Activated CD4-positive, alpha-beta memory T cell treated with anti-CD3 and anti-CD28 coated beads for 36 hours (primary cell): ENCODE measurements around the gene DDX46. TPM values are rescaled to one million over a fixed set of nuclear protein-coding genes. Genes with fewer than 3 reads are reported as not detected.
A peak's percentile ranks its signal among the peaks of the same experiment; 100 is the strongest.
"Not testable (repeated sequence)": the region's sequence is repeated elsewhere in the genome, so short reads cannot be mapped to it uniquely, and the experiment has no call there.

Source experiments
- CTCF ChIA-PET: fragments of 350-600 bp; sonication (Branson Sonifier 250); formaldehyde crosslinking; loops from one replicate; lab custom pipeline; 2021; ENCODE audit warnings: antibody characterized with exemption, inconsistent platforms; lab: Charles Lee
- POLR2A ChIA-PET: fragments of 350-600 bp; sonication (Branson Sonifier 250); formaldehyde crosslinking; loops from one replicate; lab custom pipeline; 2021; ENCODE audit warnings: antibody characterized with exemption; lab: Charles Lee
- DNase-seq: peaks from one replicate; pipeline ENCODE4 v3.0.0-alpha.2; 2020
- H3K27ac Mint-ChIP-seq: one replicate; pipeline ENCODE4 v1.8.0; 2021; ENCODE audit warnings: mixed read lengths
- H3K27me3 Mint-ChIP-seq: one replicate; pipeline ENCODE4 v1.8.0; 2021; ENCODE audit warnings: mixed read lengths
- H3K36me3 Mint-ChIP-seq: one replicate; pipeline ENCODE4 v1.8.0; 2021; ENCODE audit warnings: mixed read lengths
- H3K4me1 Mint-ChIP-seq: one replicate; pipeline ENCODE4 v1.8.0; 2021; ENCODE audit warnings: low read depth, mixed read lengths
- H3K4me3 Mint-ChIP-seq: one replicate; pipeline ENCODE4 v1.8.0; 2021; ENCODE audit warnings: mild to moderate bottlenecking, mixed read lengths
- H3K9me3 Mint-ChIP-seq: one replicate; pipeline ENCODE4 v1.8.0; 2021; ENCODE audit warnings: mixed read lengths
- intact Hi-C: fragments of 100-400 bp; cut with micrococcal nuclease; formaldehyde crosslinking; loops from one replicate; pipeline ENCODE4 v1.15.1; 2023
- total RNA-seq, 2 experiments: library from RNA; stranded (reverse); gene quantifications; one replicate each; pipeline ENCODE4 v1.2.3, GENCODE V29; 2021

Gene DDX46
- total RNA-seq, 2 experiments from 2014 or later: 67.4 to 68.0 TPM

DNA sequence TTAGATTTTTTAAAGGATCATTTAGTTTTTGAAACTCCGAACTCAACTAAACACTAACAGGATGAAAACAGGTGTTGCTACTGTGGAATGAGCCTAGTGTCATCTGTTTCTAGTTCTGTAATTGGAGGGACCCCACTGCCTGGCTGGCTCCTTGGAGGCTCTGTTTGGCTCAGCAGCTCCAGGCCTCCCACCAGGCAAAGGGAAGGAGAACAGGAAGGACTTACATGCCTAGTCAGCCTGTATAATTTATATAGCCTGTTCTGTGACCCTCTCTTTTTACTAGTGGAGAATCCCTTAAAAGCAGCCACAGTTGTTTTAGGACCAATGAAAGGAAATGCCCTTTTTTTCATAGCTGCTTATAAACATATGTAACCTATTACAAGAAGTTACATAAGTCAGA is 66.1 kb downstream of the DDX46 start:
- Mint-ChIP-seq H3K4me3 (no peak overlapping the region), H3K27ac (no peak overlapping the region), H3K36me3 (peaks cover 21% of the 10 kb centered on the region), H3K4me1 (no peaks in the 10 kb centered on the region), H3K9me3 (no peaks in the 10 kb centered on the region), H3K27me3 (no peaks in the 10 kb centered on the region)
- CTCF ChIA-PET: interaction anchor here (0.9 kb wide), 1 partner anchor 216 kb away, joined by 3 read pairs; no protein-coding TSS in a partner anchor
- intact Hi-C loops: no loop called here
- no peak for DNase-seq
- POLR2A ChIA-PET: no interaction called here

DNA sequence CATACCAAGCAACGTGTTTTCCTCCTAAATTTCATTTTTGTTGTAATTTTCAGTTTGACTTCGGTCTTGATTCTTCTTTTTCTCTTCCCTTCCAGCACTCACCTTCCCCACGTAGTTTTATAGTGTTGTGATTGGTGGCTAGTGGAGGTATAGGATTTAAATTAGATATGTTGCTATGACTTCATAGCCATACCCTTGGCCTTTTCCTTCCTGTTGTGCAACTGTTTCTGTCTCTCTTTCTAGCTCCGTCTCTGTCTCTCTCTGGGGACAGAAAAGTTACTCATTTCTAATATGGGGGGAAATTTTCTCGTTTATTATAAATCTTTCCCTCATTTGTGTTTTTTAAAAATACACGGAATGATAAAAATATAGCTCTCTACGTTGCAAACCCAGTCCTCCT is 66.6 kb downstream of the DDX46 start:
- ChIA-PET CTCF (interaction anchor here (0.9 to 1.5 kb wide), 2 partner anchors 79 to 217 kb away, joined by 3 to 5 read pairs; partner anchors contain the start of gene PCBD2), POLR2A (no interaction called here)
- intact Hi-C loops: no loop called here
- no peak overlapping the region for H3K4me3 Mint-ChIP-seq
- no peaks in the 10 kb centered on the region for H3K4me1 Mint-ChIP-seq
- no peaks in the 10 kb centered on the region for H3K27me3 Mint-ChIP-seq
- peaks cover 20% of the 10 kb centered on the region for H3K36me3 Mint-ChIP-seq
- no peak for DNase-seq
- no peak overlapping the region for H3K27ac Mint-ChIP-seq
- no peaks in the 10 kb centered on the region for H3K9me3 Mint-ChIP-seq

DNA sequence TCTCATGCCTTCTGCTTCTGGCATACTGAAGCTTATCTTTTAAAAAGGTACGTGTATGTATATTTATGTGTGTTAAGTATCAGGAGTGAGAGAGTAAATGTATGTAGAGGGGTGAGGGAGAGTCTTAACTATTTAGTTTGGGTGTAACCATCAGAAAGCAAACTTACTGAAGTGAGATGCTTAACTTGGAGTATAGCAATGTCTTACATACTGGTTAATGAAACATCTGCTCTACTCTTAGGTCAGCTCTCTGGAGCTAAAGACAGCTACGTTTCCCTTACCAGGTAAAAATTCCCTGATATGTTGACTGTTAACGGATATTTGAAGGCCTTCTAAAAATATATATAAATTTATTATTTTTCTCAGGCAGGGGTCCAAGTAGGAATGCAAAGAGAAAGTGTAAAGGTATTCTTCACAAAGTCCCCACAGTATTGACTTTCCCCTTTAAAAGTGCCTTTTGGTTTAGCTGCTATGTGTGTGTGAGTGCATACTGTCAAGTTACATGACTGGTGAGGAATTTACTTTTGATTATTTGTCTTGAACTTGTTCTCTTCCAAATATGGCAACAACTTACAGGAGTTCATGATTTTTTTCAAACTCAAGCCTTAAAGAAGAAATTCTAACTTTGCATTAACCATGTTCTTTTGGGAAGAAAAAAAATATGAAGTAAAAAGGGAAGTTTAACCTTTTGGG is 74.9 kb downstream of the DDX46 start:
- DNase-seq: no peak
- Mint-ChIP-seq H3K36me3 (peaks cover 8% of the 10 kb centered on the region), H3K27me3 (no peaks in the 10 kb centered on the region), H3K9me3 (no peaks in the 10 kb centered on the region), H3K4me1 (no peaks in the 10 kb centered on the region), H3K27ac (no peak overlapping the region), H3K4me3 (no peak overlapping the region)
- intact Hi-C loops: no loop called here
- ChIA-PET CTCF (no interaction called here), POLR2A (interaction anchor here (3.6 kb wide), 1 partner anchor 13 kb away, joined by 22 read pairs; the partner anchor contains the start of gene C5orf24)

DNA sequence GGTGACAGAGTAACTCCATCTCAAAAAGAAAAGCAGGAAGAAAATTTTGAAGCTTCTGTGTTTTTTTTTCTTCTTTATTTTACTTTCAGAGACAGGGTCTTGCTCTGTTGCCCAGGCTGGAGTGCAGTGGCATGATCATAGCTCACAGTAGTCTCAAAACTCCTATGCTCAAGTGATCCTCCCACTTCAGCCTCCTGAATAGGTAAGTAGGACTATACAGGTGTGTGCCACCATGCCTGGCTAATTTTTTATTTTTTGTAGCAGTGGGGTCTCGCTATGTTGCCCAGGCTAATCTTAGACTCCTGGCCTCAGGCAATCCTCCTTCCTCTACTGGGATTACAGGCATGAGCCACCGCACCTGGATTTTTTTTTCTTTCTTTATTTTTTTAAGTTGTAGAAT is 77.0 kb downstream of the DDX46 start:
- CTCF ChIA-PET: no interaction called here
- Mint-ChIP-seq H3K27me3 (no peaks in the 10 kb centered on the region), H3K36me3 (peaks cover 10% of the 10 kb centered on the region), H3K9me3 (no peaks in the 10 kb centered on the region), H3K4me1 (no peaks in the 10 kb centered on the region), H3K27ac (no peak overlapping the region), H3K4me3 (no peak overlapping the region)
- POLR2A ChIA-PET: interaction anchor here (3.6 kb wide), 1 partner anchor 10 kb away, joined by 22 read pairs; the partner anchor contains the start of gene C5orf24
- intact Hi-C loops: no loop called here
- DNase-seq: no peak

DNA sequence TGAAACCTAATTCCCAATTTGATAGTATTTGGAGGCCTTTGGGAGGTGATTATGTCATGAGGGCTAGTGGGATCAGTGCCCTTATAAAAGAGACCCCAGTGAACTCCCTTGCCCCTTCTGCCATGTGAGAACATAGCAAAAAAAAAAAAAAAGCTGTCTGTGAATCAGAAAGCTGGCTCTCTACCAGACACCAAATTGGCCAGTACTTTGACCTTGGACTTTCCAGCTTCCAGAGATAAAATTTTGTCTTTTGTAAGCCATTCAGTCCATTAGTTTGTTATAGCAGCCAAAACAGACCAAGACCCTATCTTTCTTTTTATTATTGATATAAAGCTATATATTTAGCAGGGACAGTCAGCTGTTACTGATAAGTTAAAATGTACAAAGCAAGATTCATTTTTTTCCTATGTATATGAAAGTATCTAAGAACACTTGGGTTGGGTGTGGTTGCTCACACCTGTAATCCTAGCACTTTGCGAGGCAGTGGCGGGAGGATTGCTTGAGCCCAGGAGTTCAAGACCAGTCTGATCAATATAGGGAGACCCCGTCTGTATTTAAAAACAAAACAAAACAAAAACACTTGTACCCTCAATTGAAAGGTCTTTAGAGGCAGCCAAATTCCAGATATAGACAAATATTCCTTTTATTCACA is 79.1 kb downstream of the DDX46 start:
- H3K4me1 Mint-ChIP-seq: peaks cover 1% of the 10 kb centered on the region
- H3K27me3 Mint-ChIP-seq: no peaks in the 10 kb centered on the region
- ChIA-PET POLR2A (no interaction called here), CTCF (interaction anchor here (1.0 kb wide), 1 partner anchor 54 kb away, joined by 3 read pairs; no protein-coding TSS in a partner anchor)
- no peak for DNase-seq
- intact Hi-C loops: no loop called here
- peaks cover 15% of the 10 kb centered on the region for H3K36me3 Mint-ChIP-seq
- H3K9me3 Mint-ChIP-seq: no peaks in the 10 kb centered on the region
- no peak overlapping the region for H3K27ac Mint-ChIP-seq
- no peak overlapping the region for H3K4me3 Mint-ChIP-seq

DNA sequence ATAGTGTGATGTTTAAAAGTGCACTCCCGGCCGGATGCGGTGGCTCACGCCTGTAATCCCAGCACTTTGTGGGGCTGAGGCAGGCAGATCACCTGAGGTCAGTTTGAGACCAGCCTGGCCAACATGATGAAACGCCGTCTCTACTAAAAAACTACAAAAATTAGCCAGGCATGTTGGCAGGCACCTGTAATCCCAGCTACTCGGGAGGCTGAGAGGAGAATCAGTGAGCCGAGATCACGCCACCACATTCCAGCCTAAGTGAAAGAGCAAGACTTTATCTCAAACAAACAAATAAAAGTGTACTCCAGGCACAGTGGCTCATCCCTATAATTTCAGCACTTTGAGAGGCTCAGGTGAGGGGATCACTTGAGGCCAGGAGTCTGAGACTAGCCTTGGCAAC is 79.8 kb downstream of the DDX46 start:
- CTCF ChIA-PET, H3K27ac Mint-ChIP-seq, intact Hi-C loops, DNase-seq, H3K4me3 Mint-ChIP-seq, H3K27me3 Mint-ChIP-seq, POLR2A ChIA-PET, H3K4me1 Mint-ChIP-seq, H3K9me3 Mint-ChIP-seq: not testable (repeated sequence)
- peaks cover 15% of the 10 kb centered on the region for H3K36me3 Mint-ChIP-seq

DNA sequence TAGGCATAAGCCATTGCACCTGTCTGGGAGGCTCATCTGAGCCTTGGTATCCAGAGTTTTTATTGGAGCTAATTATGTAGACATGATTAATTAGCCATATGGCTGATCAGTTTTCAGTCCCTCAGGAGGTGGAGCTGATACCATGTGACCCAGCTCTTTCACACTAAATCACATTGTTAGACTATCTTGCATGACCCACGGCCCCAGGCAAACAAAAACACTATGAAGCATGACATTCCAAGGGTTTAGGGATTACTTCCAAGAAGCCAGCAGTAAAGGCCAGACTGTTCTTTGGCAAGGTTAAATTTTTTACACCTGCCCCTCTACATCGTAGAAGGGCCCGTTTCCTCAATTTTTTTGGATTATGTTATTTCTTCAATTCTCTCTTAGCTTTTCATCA is 82.2 kb downstream of the DDX46 start:
- Mint-ChIP-seq H3K9me3 (no peaks in the 10 kb centered on the region), H3K4me3 (no peak overlapping the region), H3K27me3 (no peaks in the 10 kb centered on the region), H3K4me1 (peaks cover 12% of the 10 kb centered on the region), H3K27ac (no peak overlapping the region), H3K36me3 (peaks cover 9% of the 10 kb centered on the region)
- ChIA-PET CTCF (no interaction called here), POLR2A (interaction anchor here (0.5 kb wide), 1 partner anchor 32 kb away, joined by 7 read pairs; no protein-coding TSS in a partner anchor)
- intact Hi-C loops: no loop called here
- DNase-seq: no peak

DNA sequence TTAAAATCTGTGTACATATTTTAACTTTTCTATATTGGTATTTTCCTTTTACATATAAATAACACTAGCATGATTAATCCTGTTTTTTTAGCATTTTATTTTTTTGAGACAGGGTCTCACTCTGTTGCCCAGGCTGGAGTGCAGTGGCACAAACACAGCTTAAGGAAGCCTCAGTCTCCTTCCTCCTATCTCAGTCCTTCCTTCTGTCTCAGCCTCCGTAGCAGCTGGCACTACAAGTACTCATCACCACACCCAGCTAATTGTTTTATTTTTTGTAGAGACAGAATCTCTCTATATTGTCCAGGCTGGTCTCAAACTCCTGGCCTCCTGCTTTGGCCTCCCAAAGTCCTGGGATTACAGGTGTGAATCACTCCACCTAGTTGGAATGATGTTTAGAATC is 85.7 kb downstream of the DDX46 start:
- Mint-ChIP-seq H3K27ac (no peak overlapping the region), H3K9me3 (no peaks in the 10 kb centered on the region), H3K4me3 (no peak overlapping the region), H3K27me3 (no peaks in the 10 kb centered on the region), H3K4me1 (peaks cover 23% of the 10 kb centered on the region), H3K36me3 (peaks cover 17% of the 10 kb centered on the region)
- DNase-seq: no peak
- POLR2A ChIA-PET: interaction anchor here (2.4 kb wide), 1 partner anchor 29 kb away, joined by 30 read pairs; the partner anchor contains the start of gene TXNDC15
- intact Hi-C loops: loop anchor here (2.0 kb wide), 1 partner anchor 619 kb away; no protein-coding TSS in a partner anchor
- CTCF ChIA-PET: interaction anchor here (2.4 kb wide), 1 partner anchor 60 kb away, joined by 6 read pairs; the partner anchor contains the start of gene PCBD2

DNA sequence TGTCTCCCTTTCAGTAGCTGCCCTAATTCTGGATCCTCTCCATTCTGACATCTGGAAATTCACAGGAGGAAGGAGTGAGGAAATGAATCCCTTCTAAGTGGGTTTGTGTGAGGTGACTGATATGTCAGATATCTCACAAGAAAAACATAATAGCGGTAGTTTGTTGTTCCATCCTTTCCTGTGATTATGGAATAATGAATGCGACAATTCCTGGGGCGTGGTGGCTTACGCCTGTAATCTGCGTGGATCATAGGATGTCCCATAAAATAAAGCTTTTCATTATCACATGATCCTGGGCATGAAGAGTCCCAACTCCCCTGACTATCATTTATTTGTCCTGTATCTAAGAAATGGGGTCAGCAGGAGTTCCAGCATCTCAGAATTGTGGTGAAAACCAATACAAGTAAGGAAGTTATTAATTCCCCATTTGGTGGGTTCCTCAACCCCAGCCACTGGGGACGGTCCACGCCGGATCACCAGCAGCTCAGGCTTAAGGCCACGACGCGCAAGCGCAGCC is 86.8 kb downstream of the DDX46 start:
- H3K36me3 Mint-ChIP-seq: peaks cover 15% of the 10 kb centered on the region
- H3K27ac Mint-ChIP-seq: peak overlapping the region; percentile 96
- H3K9me3 Mint-ChIP-seq: no peaks in the 10 kb centered on the region
- DNase-seq: no peak
- H3K4me1 Mint-ChIP-seq: peaks cover 26% of the 10 kb centered on the region
- H3K27me3 Mint-ChIP-seq: no peaks in the 10 kb centered on the region
- POLR2A ChIA-PET: interaction anchor here (0.6 to 2.9 kb wide), 12 partner anchors 10 to 383 kb away, joined by 3 to 34 read pairs (median 4); partner anchors contain the start of genes CAMLG, DDX46, PCBD2 and TXNDC15
- peak overlapping the region; percentile 86 for H3K4me3 Mint-ChIP-seq
- CTCF ChIA-PET: interaction anchor here (1.1 to 1.3 kb wide), 3 partner anchors 59 to 107 kb away, joined by 3 to 20 read pairs (median 4); partner anchors contain the start of genes CAMLG, DDX46 and PCBD2
- intact Hi-C loops: loop anchor here (1.0 to 2.0 kb wide), 3 partner anchors 60 to 621 kb away; partner anchors contain the start of genes DDX46 and PCBD2

DNA sequence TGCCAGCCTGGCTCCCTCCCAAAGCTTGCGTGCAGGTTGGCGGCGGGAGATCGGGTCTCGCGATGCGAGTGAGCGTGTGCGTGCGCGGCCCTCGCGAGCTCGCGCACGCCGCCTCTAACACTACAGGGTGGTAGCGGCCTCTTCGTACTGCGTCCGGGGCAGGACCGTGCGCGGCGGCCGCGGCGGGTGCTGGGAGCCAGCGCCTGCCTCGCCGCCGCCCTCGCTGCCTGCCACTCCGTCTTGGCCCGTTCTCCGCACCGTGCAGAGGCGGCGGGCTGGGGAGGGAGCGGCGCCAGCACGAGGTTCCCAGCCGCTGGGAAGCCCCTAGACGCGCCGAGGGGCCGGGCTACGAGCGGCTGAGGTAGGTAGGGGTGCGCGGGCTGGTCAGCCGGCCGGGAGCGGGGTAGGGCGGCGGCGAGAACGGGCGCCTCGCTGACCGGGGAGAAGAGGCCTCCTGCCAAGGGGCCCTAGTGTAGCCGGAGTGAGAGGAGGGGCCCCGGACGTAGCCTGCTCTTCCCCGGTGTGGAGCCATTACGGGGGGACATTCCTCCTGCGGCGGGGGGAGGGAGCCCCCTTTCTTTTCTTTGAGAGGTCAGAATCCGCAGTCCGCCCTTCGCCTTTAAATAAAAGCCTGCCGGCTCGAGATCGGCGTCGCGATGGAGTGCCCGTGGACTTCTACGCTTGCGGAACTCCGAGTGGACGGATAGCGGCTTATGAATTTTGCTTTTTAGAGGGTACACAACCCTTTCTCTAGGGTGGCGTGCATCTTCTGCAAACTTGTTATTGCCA is 87.5 kb downstream of the DDX46 start, which contains the start of gene C5orf24:
TSS of gene C5orf24 (plus strand) at position 117 of the 789 bp plus-strand sequence. CDS start 8,933 bp downstream, outside the sequence.
- CTCF ChIA-PET: interaction anchor here (1.1 to 2.9 kb wide), 5 partner anchors 28 to 107 kb away, joined by 3 to 20 read pairs (median 6); partner anchors contain the start of genes CAMLG, DDX46, PCBD2 and TXNDC15
- intact Hi-C loops: loop anchor here (1.0 to 2.0 kb wide), 5 partner anchors 28 to 621 kb away; partner anchors contain the start of genes CAMLG, DDX46, PCBD2 and TXNDC15
- POLR2A ChIA-PET: interaction anchor here (0.6 to 2.9 kb wide), 13 partner anchors 9 to 384 kb away, joined by 3 to 34 read pairs (median 5); partner anchors contain the start of genes CAMLG, DDX46, PCBD2 and TXNDC15
- peaks cover 28% of the 10 kb centered on the region for H3K4me1 Mint-ChIP-seq
- H3K4me3 Mint-ChIP-seq: peak within 1 kb of the TSS; percentile 86
- H3K27ac Mint-ChIP-seq: peak within 1 kb of the TSS; percentile 96
- H3K27me3 Mint-ChIP-seq: no peaks in the 10 kb centered on the region
- H3K36me3 Mint-ChIP-seq: peaks cover 10% of the 10 kb centered on the region
- H3K9me3 Mint-ChIP-seq: no peaks in the 10 kb centered on the region
- DNase-seq: peak; percentile 96

DNA sequence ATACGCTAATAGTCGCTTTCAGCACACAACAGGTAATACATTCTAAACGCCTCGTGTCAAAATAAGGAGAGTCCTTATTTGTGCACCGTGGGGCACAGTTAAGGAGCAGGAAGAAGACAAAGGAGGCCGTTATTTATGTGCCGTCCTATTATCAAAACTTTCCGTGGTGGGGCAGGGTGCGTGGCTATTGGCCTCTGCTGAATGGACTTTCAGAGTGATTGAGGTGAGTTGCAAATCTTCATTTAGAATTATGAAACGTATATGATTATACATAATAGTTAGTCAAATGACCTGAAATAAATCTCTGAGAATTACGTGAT is 88.0 kb downstream of the DDX46 start:
- H3K36me3 Mint-ChIP-seq: peaks cover 12% of the 10 kb centered on the region
- H3K27me3 Mint-ChIP-seq: no peaks in the 10 kb centered on the region
- H3K9me3 Mint-ChIP-seq: no peaks in the 10 kb centered on the region
- POLR2A ChIA-PET: interaction anchor here (0.6 to 2.9 kb wide), 6 partner anchors 11 to 108 kb away, joined by 3 to 34 read pairs (median 4); partner anchors contain the start of genes CAMLG and PCBD2
- CTCF ChIA-PET: interaction anchor here (0.7 to 2.9 kb wide), 3 partner anchors 27 to 61 kb away, joined by 4 to 16 read pairs (median 6); partner anchors contain the start of genes PCBD2 and TXNDC15
- DNase-seq: peak; percentile 57
- intact Hi-C loops: loop anchor here (1.0 kb wide), 2 partner anchors 28 to 108 kb away; partner anchors contain the start of genes CAMLG and TXNDC15
- H3K4me1 Mint-ChIP-seq: peaks cover 33% of the 10 kb centered on the region
- H3K4me3 Mint-ChIP-seq: peak overlapping the region; percentile 86
- H3K27ac Mint-ChIP-seq: peak overlapping the region; percentile 96
